Stimulated activated naive CD8-positive, alpha-beta T cell treated with anti-CD3 and anti-CD28 coated beads, Interleukin-15, Interleukin-2, amounts not matched to agents 100 U/mL and 50 U/mL, for 24 hours (primary cell): ENCODE measurements around the gene ALG12.

Source experiments
- ATAC-seq: fragments of 150-1000 bp; cut with Tn5 transposase; one replicate; pipeline ENCODE4 v1.10.0; 2021
- DNase-seq: peaks from one replicate; pipeline ENCODE4 v3.0.0; 2021

ALG12 gene

DNA sequence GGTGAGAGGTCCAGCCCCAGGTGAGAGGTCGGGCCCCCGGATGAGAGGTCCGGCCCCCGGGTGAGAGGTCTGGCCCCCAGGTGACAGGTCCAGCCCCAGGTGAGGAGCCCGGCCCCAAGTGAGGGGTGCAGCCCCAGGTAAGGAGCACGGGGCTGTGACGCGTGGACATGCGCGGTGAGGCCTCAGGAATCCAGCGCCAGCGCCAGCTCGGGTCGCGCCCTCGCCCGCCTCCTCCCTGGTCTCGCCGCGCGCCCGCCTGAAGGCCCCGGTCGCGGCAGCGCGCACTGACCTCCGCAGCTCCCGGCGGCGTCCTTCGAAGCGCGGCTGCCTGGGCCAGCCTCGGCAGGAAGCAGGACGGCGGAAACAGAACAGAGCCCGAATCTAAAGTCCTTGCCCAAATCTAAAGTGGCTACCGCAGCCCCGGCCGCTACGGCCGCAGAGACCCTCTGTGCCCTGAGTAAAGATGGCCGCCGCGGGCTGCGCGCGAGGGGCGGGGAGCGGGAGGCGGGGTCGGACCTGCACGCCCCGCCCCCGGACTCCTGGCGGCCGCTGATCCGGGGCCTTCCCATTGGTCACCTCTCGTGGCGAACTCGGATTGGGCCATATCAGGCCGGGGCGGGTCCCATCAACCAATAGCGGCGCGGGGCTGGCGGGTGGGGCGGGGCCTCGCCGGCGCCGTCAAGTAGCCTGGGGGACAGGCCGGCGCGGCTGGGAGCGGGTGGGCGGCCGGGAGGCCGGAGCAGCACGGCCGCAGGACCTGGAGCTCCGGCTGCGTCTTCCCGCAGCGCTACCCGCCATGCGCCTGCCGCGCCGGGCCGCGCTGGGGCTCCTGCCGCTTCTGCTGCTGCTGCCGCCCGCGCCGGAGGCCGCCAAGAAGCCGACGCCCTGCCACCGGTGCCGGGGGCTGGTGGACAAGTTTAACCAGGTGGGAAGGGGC lies at the start of gene ALG12, which contains the start of gene CRELD2:
Gene ALG12, minus strand, starts transcription at position 465 of the 937 bp plus-strand sequence. CDS start 4,673 bp downstream, outside the sequence.
Gene CRELD2, plus strand, starts transcription at position 661 of the 937 bp plus-strand sequence. Its CDS starts 136 bp downstream, at position 797.
- DNase-seq (peak; percentile 99), ATAC-seq (peak; percentile 99)

DNA sequence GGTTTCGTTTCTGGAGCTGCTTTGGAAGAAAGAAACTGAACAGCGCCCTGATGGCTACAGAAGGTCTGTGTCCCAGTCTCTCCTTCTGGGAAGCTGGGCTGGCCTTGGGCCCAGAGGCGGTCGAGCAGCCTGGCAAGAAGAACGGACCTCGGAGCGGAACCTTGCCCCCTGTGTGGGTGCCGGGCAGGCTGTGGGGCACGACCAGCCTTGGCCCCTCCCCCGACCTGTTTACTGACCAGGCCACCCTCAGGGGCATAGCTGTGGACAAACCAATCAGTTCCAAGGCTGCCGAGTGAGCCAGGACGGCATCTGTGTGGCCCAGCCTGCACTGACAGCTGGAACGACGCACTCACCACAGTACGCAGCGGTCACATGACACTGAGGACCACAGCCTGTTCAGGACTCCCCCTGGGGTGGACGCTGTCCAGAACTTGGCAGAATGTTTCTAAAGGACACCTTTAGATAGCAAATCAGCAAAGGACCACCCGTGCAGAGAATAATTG lies 49.5 kb upstream of the ALG12 start:
- DNase-seq (peak; percentile 13), ATAC-seq (no peak)

DNA sequence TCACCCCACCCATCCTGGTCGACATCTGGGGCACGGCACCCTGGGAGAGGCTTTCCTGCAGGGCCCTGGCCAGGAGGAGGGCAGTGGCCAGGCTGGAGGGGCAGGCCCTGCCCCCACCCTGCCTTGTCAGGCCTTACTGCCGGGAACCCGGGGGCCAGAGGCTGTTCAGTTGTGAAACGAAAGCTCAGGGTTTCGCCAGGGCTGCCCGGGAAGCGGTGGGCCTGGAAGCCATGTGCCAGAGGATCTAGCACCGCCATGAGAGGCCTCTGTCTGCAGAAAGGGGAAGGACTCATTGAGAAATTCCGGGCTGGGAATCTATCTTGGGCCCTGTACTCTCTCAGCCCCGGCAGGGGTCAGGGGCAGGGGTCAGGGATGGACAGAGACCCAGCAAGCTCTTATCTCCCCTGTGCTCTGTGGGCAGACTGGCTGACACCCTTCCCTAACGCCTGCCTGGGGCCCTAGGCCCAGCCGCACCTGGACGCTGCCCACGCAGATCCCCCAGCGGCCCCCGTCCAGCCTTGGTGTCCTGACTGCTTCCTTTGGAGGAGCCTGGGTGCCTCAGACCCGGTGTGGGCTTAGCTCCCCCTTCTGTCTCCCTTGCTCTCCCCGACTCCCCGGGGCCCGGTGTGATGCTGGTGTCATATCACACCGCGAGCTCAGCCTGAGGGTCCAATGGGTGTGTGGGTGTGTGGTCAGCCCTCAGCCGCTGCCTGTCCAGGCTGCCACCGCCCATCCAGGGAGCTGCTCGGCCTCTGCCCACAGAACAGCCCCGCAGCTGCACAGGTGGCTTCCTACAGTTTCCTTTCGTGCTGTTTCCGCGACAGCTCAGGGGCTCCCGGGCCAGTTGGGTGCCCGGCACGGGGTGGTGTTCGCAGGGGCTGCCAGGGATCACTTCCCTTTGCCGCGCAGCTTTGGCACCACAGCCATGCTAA lies 48.8 kb upstream of the ALG12 start:
- peak; percentile 42 for DNase-seq

DNA sequence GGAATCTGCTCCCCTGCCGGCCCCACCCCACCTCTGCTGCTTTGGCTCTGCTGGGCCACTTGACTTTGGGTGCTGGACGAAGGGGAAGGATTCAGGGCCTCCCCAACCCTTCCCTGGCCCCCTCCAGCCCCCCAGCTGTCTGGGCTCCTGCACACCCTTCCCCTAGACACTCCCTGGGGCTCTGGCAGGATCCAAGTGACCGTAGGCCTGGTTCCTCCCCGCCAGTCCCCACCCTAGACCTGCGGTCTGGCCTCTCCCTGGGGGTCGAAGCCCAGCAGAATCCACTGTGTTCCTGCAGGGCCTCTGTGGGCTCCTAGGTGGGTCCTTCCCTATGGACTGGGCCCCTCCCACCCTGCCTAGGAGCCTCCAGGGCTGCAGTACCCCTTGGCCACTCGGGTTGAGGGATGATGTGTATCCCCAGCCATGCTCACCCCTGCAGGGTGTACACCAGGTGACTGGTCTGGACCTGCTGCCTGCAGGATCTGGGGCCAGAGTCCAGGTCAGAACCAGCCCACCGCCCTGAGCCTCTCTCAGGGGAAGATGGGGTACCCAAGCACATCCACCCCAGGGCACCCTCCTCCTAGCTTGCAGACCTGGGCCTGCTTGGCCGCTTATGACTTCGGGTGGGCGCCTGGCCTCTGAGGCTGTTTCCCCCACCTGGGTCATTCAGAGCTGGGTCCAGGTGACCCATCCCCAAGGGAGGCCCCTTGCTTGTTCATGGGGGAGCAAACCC lies 48.0 kb upstream of the ALG12 start:
- DNase-seq: peak; percentile 34
- ATAC-seq: no peak

More for the DNA sequence above, 48.8 kb upstream of the ALG12 start:
- ATAC-seq: no peak

DNA sequence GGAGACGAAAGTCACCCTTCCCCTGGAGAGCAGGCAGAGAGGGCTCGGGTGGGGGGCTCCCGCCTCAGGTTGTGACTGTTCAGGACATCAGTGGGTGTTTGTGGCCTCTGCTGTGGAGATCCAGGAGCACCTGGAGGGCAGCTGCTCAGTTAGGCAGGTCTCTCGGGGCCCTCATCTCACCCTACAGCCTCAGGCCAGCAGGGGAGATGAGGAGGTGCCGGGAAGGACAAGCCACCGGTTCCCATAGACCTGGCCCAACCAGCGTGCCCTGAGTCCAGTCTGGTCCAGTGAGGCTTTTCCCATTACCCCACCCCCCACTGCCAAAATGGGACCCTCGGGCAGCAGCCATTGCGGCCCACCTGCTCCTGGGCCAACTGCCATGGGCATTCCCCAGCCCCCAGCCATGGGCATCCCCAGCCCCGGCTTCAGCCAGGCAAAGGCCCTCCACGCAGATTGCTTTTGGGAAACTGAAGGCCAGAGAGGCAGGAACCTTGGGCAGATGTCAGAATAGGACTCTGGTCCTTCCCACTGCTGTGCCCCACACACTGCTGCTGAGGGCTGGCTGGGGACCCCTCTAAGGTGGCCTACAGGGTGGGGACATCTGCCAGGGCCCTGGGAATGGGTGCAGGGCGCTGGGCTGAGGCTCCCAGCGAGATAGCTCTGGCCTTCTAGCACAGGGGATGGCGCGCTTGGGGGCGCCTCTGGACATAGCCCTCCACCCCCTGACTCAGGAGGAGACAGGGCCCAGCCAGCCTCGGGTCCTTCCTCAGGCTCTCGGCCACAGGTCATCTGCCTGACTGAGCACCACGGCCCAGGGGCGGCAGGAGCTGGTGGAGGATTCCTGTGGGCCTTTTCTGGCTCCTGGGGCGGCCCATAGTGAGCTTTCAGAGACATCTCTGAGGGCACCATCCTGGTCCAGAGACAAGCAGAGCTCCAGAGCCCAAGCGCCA lies 47.1 kb upstream of the ALG12 start:
- ATAC-seq (no peak), DNase-seq (peak; percentile 27)

DNA sequence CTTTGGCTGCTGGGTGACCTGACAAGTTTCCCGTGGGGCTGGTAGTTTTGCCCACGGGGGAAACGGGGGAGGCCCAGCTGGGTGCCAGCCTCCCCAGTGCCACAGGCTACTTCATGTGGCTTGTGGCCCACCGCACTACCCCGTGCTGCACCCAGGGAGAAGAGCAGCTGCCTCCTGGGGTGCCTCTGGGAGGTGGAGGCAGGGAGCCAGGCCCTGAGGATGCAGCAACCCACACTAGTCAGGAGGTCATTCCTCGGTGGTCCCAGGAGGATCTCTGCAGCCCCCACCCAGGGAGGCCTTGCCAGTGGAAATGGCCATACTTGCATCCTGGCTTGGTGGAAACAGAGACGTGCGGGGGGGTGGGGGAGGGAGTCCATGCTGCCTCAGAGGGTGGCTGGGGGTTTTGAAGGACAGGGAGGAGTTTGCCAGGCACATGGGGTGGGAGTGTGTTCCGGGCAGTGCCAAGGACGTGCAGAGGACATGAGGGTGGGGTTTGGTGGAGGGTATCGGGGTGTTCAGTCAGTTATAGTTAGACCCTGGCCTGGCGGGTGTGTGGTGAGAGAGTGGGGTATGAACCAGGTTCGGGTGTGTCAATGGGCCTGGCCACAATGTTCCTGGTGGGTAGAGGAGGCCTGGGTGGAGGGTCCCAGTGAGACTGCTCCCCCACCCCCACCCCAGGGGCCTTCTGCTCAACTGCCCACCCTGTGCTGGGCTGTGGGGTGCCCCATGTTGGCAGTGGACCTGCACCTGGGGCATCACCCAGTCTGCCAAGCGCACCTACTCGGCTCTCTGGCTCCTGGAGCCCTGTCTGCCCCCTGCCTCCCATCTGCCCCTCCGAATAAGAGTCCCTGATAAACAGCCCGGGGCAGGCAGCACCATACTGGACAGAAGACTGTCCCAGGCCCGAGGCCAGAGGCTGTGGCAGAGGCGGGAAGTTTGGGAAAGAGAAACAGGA lies 46.2 kb upstream of the ALG12 start:
- DNase-seq (peak; percentile 39), ATAC-seq (no peak)

DNA sequence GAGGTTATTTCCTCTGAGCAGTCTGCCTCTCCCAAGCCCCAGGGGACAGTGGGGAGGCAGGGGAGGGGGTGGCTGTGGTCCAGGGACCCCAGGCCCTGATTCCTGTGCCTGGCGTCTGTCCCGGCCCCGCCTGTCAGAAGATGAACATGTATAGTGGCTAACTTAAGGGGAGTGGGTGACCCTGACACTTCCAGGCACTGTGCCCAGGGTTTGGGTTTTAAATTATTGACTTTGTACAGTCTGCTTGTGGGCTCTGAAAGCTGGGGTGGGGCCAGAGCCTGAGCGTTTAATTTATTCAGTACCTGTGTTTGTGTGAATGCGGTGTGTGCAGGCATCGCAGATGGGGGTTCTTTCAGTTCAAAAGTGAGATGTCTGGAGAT lies 45.4 kb upstream of the ALG12 start:
- DNase-seq: no peak

DNA sequence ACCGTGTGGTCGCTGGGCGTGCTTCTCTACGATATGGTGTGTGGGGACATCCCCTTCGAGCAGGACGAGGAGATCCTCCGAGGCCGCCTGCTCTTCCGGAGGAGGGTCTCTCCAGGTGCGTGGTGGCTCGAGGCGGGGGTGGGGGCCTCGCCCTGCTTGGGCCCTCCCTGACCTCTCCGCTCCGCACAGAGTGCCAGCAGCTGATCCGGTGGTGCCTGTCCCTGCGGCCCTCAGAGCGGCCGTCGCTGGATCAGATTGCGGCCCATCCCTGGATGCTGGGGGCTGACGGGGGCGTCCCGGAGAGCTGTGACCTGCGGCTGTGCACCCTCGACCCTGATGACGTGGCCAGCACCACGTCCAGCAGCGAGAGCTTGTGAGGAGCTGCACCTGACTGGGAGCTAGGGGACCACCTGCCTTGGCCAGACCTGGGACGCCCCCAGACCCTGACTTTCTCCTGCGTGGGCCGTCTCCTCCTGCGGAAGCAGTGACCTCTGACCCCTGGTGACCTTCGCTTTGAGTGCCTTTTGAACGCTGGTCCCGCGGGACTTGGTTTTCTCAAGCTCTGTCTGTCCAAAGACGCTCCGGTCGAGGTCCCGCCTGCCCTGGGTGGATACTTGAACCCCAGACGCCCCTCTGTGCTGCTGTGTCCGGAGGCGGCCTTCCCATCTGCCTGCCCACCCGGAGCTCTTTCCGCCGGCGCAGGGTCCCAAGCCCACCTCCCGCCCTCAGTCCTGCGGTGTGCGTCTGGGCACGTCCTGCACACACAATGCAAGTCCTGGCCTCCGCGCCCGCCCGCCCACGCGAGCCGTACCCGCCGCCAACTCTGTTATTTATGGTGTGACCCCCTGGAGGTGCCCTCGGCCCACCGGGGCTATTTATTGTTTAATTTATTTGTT lies 44.8 kb upstream of the ALG12 start:
- DNase-seq: no peak
- ATAC-seq: no peak

More for the DNA sequence above, 45.4 kb upstream of the ALG12 start:
- no peak for ATAC-seq

DNA sequence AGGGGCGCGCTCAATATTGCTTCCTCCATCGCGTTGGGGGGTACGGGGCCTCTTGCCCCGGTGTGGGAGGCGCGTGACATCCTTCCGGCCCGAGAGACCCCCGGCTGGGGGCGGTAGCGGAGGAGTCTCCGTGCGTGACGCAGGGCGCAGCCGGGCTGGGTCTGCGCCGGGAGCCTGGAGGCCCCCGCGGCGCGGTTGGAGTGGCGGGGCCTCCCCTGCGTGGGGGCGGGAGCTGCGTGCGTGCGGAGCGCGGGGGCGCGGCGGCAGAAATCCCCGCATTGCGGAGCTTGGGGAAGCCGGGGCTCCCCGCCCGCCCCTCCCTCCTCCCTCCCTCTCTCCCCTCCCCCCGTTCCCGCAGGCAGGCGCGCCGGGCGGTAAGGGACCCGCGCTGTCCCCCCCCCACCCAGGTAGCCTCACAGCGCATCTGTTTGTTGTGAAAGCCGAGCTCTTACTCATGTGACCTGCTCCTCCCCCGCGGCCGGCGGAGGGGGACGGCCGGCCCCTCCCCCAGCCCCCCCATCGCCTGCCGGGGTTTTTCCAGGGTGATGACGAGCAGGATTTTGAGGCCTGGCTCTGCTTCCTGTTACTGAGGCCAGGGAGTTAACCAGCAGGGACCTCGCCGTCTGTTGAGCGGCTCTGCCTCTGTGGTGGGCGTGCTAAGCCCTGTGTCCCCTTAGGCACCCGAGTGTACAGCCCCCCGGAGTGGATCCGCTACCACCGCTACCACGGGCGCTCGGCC lies 43.9 kb upstream of the ALG12 start:
- ATAC-seq (peak; percentile 13), DNase-seq (peak; percentile 91)

DNA sequence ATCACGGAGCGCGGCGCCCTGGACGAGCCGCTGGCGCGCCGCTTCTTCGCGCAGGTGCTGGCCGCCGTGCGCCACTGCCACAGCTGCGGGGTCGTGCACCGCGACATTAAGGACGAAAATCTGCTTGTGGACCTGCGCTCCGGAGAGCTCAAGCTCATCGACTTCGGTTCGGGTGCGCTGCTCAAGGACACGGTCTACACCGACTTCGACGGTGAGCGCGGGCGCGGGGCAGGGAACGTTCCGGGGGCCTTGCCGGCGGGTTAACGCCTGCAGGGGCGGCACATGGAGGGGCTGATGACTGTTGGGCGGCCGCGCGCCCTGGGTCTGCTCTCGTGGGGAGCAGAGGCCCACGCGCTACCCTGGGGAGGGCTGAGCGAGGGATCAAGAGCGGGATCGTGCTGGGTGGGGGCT lies 43.4 kb upstream of the ALG12 start:
- DNase-seq: no peak
- ATAC-seq: no peak

DNA sequence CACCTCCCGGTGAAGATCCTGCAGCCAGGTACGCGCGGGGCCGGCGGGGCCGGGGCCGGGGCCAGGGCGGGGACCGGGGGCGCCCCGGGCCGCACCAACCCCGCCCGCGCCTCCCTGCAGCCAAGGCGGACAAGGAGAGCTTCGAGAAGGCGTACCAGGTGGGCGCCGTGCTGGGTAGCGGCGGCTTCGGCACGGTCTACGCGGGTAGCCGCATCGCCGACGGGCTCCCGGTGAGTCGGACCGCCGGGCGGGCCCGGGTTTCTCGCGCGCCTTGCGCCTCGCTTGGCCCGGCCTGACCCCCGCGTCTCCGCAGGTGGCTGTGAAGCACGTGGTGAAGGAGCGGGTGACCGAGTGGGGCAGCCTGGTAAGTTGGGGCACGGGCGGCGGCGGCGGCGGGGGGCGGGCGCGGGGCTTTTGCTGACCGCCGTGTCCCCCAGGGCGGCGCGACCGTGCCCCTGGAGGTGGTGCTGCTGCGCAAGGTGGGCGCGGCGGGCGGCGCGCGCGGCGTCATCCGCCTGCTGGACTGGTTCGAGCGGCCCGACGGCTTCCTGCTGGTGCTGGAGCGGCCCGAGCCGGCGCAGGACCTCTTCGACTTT lies 42.9 kb upstream of the ALG12 start:
- DNase-seq (peak; percentile 58), ATAC-seq (no peak)

DNA sequence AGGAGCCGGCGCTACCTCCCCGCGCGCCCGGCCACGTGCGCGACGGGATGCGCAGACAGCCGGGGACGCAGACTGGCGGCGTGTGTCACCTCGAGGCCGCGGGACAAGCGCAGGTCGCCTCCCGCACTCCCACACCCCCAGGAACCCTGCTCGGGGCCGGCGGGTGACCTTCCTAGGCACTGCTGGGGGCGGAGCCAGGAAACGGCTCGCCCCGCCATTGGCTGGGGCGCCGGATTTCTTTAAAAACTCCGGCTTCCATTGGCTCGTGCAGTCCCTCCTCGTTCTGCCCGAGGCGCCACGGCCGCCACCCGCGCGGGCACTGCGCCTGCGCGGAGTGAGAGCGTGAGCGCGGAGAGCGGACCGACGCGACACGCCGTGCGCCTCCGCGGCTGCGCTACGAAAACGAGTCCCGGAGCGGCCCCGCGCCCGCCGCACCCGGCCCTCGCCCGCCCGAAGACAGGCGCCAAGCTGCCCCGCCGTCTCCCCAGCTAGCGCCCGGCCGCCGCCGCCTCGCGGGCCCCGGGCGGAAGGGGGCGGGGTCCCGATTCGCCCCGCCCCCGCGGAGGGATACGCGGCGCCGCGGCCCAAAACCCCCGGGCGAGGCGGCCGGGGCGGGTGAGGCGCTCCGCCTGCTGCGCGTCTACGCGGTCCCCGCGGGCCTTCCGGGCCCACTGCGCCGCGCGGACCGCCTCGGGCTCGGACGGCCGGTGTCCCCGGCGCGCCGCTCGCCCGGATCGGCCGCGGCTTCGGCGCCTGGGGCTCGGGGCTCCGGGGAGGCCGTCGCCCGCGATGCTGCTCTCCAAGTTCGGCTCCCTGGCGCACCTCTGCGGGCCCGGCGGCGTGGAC lies 42.1 kb upstream of the ALG12 start, which contains the start of gene PIM3:
Gene PIM3, plus strand, starts transcription at position 614 of the 846 bp plus-strand sequence. Its CDS starts 176 bp downstream, at position 790.
- DNase-seq (peak; percentile 94), ATAC-seq (peak; percentile 78)

DNA sequence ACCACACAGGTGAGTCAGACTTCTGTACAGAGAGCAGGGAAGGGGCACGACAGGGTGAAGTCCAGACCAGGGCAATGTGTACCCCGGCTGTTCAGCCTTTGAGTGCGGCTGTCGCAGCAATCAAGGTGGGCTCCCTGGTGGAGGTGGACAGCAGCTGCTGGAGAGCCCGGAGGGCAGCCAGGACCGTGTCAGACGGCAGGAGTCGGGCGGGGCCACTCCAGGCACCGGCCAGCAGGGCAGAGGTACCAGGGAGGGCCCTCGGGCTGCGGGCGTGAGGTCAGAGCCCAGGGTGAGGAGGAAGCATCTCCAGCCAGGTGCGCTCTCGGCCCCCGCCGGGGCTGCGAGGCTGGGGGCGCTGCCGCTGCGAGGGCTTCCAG lies 41.5 kb upstream of the ALG12 start:
- DNase-seq (peak; percentile 60), ATAC-seq (no peak)

DNA sequence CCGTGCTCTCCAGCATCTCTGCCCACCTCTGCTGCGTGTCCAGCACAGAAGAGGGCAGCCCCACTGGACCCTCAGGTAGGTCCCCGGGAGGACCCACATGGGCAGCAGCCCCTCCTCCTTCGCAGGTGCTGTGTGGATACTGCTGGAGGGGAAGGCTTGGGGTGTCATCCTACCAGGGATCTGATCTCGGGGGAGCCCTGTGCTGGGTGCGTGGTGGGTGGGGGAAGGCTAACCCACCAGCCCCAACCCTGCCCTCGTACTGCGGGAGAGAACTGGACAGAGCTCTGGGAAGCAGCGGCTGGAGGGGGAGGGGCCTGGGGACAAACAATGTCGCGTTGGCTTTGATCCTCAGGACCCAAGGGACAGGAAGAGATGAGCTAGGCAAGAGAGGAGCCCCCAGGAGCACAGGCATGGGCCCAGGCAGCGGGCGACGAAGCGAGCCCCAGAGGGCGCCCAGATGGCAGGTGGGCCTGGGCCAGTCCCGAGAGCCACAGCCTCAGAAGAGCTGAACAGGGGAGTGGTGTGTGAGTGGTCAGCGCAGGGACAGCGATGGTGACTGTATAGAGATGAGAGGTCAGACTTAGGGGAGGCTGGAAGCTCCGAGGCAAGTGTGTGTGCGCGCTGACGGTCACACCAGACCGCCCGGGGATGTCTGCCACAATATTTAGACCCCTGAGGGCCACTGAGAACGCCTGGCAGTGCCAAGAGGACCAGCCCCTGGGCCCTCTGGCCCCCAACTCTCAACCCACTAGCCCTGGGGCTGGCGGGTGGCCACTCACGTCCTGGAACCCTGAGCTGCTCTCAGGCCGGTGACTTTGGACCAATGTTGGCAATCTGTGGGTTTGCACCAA lies 40.9 kb upstream of the ALG12 start:
- ATAC-seq: no peak
- DNase-seq: no peak

DNA sequence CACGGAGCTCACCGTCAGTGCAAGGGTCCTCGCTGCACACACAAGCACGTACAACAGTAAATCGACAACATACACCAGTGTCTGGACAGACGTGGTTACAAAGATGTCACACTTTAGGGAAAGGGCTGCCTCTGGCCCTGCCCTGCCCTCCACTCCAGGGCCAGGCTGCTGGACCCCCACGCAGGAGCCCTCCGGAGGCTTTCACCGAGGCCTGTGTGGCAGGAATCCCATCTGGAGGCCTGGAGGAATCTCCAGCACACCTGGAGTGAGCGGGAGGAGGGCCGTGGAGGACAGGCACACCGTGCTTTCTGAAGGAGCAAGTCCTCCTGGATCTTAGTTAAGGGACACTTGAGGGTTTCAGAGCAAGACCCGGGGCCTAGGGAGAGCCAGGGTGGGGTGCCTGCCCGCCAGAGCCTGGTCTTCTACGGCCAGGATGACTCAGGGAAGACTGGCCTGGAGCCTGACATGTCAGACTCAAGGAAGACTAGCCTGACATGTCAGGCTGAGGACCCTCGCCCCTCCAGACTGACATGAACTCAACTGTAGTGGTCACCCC lies 40.2 kb upstream of the ALG12 start:
- ATAC-seq (no peak), DNase-seq (no peak)
